ENCODE data around the gene NTN3. TPM values are rescaled to one million over a fixed set of nuclear protein-coding genes. Genes with fewer than 3 reads are reported as not detected.
A peak's percentile ranks its signal among the peaks of the same experiment; 100 is the strongest.

Gene NTN3
- total and polyA plus RNA-seq, 8 donors = 0.07 to 0.22 (median 0.09) TPM; not detected in 3

DNA sequence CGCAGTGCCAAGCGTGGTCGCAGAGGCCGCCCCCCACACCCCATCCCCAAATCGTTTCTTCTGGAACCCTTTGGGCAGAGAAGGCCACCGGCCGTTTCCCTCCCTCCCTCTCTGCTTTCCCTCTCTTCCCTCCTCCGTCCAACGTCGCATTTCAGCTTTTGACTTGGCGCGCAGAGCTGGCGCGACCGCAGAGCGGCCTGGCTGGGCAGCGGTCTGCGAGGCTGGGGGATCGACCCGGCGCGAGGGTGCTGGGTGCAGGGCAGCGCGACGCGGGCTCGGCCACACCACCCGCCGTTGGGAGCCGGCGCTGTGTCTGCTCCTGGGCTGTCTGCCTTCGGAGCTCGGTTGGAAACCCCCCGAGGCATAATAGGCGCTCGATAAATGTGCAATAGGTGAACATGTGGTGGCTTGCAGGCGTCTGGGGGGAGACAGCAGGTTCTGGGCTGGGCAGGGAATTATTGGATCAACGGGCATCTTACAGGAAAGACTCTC, 2.8 kb upstream of the NTN3 start:
- Histone ChIP-seq H3K27me3 (peaks cover 0 to 5% (median 0%) of the 10 kb centered on the region in 4 donors), H3K9me3 (no peaks in the 10 kb centered on the region), H3K4me3 (peak overlapping the region; percentile 10 to 58 (median 38)), H3K27ac (no peak overlapping the region), H3K4me1 (peaks cover 0 to 22% (median 0%) of the 10 kb centered on the region in 3 donors), H3K36me3 (no peaks in the 10 kb centered on the region)
- intact Hi-C loops (cut with DNase I) = no loop called here
- ATAC-seq (peak; percentile 32 to 41 (median 38)), FAIRE-seq (no peak), DNase-seq (peak in 2 of 6 donors; percentile 19 to 70)
- 3 to 4% methylated on average over 35 to 38 of the region's 38 CpGs for WGBS, 2 donors
- TF ChIP-seq, protein P1, sequence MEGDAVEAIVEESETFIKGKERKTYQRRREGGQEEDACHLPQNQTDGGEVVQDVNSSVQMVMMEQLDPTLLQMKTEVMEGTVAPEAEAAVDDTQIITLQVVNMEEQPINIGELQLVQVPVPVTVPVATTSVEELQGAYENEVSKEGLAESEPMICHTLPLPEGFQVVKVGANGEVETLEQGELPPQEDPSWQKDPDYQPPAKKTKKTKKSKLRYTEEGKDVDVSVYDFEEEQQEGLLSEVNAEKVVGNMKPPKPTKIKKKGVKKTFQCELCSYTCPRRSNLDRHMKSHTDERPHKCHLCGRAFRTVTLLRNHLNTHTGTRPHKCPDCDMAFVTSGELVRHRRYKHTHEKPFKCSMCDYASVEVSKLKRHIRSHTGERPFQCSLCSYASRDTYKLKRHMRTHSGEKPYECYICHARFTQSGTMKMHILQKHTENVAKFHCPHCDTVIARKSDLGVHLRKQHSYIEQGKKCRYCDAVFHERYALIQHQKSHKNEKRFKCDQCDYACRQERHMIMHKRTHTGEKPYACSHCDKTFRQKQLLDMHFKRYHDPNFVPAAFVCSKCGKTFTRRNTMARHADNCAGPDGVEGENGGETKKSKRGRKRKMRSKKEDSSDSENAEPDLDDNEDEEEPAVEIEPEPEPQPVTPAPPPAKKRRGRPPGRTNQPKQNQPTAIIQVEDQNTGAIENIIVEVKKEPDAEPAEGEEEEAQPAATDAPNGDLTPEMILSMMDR (IDR thresholded peaks at IDR 0.05) = no peak

DNA sequence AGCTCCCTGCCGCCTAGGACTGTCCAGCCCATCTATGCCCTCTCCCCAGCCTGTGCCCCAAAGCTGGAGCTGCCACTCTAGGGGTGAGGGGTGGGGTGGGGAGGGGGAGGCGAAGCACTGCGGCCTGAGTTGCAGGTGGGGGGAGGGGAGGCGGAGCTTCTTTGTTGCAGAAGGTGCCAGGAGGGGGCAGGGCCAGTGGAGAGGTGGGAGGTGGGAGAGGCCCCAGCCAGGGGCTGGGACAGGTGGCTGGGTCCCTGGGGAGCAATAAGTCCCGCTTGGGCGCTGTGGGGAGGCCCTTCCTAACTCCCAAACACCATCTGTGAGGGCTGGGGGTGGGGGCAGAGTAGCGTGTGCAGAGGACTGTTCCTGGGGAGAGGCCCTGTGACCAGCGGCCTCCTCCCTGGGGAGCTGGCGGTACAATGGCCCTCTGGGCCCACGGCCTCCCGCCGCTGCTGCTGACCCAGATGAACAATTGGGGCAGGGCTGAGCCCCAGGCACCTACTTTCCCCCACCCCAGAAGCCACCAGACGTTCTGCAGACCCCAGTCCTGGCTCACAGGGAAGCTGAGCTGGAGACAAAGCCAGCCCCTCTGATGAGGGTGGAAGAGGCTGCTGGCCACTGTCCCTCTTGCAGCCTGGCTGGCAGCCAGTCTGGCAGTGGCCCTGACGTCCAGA, 2.2 kb upstream of the NTN3 start:
- intact Hi-C loops (cut with DNase I) = no loop called here
- Histone ChIP-seq H3K27me3 (peaks cover 0 to 5% (median 0%) of the 10 kb centered on the region in 4 donors), H3K27ac (no peak overlapping the region), H3K9me3 (no peaks in the 10 kb centered on the region), H3K36me3 (no peaks in the 10 kb centered on the region), H3K4me3 (no peak overlapping the region), H3K4me1 (peaks cover 0 to 23% (median 0%) of the 10 kb centered on the region in 3 donors)
- DNase-seq = peak in 1 of 6 donors; percentile 21
- 35 to 44% methylated on average over 10 to 14 of the region's 14 CpGs for WGBS, 2 donors
- TF ChIP-seq, protein P1 (IDR thresholded peaks at IDR 0.05) = no peak
- peak in 2 of 4 donors; percentile 3 to 19 for ATAC-seq
- FAIRE-seq = no peak

DNA sequence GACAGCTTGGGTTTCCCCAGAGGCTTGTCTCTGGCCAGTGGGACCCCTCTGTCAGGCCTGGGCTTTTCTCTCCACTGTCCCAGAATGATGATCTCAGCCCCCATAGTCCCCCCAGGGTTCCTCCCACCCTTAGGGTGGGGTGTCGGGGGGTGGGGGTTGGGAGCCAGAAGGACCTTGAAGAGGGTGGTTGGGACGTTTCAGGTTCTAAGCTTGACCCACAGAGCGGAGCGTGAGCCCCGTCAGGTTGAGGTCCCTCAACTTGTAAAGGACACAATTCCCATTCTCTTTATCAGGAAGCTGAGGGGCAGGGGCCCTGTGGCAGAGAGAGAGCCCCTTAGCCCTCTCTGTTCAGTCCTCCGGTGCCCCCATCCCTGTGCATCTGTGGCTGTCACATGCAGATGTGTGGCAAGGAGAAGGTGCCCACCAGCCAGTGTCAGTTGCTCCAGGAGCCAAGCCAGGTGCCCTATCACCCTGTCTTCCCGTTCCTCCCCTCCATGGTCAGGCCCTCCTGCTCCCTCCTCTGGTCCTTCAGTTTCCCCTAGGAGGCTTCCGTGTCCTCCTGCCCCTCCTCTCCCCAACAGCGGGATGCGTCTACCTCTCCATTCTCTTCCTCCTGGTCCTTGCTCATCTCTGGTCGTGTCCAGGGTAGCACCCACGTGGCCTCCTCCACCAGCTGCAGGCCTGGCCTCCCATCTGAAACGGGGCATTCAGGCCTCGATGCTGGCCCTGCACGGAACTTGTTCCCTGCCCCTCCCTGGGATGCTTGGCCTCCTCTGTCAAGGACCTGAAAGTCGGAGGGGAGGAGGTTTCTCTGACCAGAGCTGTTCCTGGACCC, 1.5 kb upstream of the NTN3 start:
- no peaks in the 10 kb centered on the region for H3K9me3 ChIP-seq
- DNase-seq (no peak), ATAC-seq (no peak), FAIRE-seq (no peak)
- WGBS, 2 donors = 58 to 70% methylated on average over 16 of the region's 16 CpGs
- peaks cover 0 to 23% (median 0%) of the 10 kb centered on the region in 3 donors for H3K4me1 ChIP-seq
- no peaks in the 10 kb centered on the region for H3K36me3 ChIP-seq
- TF ChIP-seq, protein P1 (IDR thresholded peaks at IDR 0.05) = no peak
- no peak overlapping the region for H3K27ac ChIP-seq
- peaks cover 0 to 5% (median 0%) of the 10 kb centered on the region in 4 donors for H3K27me3 ChIP-seq
- intact Hi-C loops (cut with DNase I) = no loop called here
- no peak overlapping the region for H3K4me3 ChIP-seq

DNA sequence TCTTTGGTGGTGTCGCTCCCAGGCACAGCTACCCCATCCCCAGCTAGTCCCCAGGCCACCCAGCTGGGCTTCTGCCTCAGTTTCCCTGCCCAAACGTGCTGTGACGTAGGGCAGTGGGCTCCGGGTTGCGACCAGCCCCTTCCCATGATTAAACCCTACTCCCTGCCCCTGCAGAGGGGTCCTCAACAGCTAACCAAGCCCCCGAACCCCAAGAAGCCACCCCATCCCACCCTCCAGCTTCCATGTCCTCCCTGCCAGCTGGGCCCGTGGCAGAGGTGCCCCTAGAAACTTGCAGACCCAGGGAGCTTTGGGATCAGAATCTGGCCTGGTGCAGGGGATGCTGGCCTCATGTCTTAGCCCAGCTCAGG, 879 bp upstream of the NTN3 start:
- ATAC-seq (no peak), DNase-seq (no peak), FAIRE-seq (no peak)
- Histone ChIP-seq H3K27me3 (peaks cover 0 to 5% (median 0%) of the 10 kb centered on the region in 4 donors), H3K36me3 (no peaks in the 10 kb centered on the region), H3K4me3 (no peak overlapping the region), H3K4me1 (peaks cover 0 to 23% (median 0%) of the 10 kb centered on the region in 3 donors), H3K9me3 (no peaks in the 10 kb centered on the region), H3K27ac (no peak overlapping the region)
- intact Hi-C loops (cut with DNase I) = no loop called here
- 71 to 81% methylated on average over 7 of the region's 7 CpGs for WGBS, 2 donors
- TF ChIP-seq, protein P1 (IDR thresholded peaks at IDR 0.05) = no peak

Measured in pancreas (tissue), 10 donors.